Measurements from ENCODE around the gene ZRANB3. TPM values are rescaled to one million over a fixed set of nuclear protein-coding genes. Genes with fewer than 3 reads are reported as not detected.

ZRANB3 gene
- total and polyA plus RNA-seq, 2 donors (not counting 3 experiments of a cell fraction or from before 2014, with no cell fraction given): 2.2 to 6.0 TPM

GRCh38 chr2:135422898-135423297, 108.1 kb downstream of the ZRANB3 start:
- intact Hi-C loops (cut with micrococcal nuclease) (no loop called here), dilution Hi-C loops (cut with MboI; ENCODE audit: extremely low pct_ligation_motif_present, low sequenced_read_pairs) (no loop called here)
- FAIRE-seq: no peak

More at GRCh38 chr2:135422898-135423297, 108.1 kb downstream of the ZRANB3 start:
- Histone ChIP-seq H2AFZ (ENCODE audit: low read depth, low read length) (no peak overlapping the region), H3K9me1 (replicated peaks; ENCODE audit: control insufficient read depth, extremely low read depth, insufficient read depth, low read length) (no peaks in the 10 kb centered on the region), H3K9me3 (replicated peaks; ENCODE audit: control insufficient read depth, insufficient read depth, low read length) (no peaks in the 10 kb centered on the region), H3K79me2 (ENCODE audit: control insufficient read depth, insufficient read depth, low read length) (no peaks in the 10 kb centered on the region), H3K36me3 (ENCODE audit: control insufficient read depth in 2 of 2, extremely low read depth in 1 of 2, insufficient read depth in 2 of 2, low read length in 2 of 2) (no peaks in the 10 kb centered on the region), H3K27ac (ENCODE audit: insufficient read depth, low read depth, low read length) (no peak overlapping the region), H3K9ac (replicated peaks; ENCODE audit: extremely low read depth, insufficient read depth, low read length) (no peak overlapping the region), H4K20me1 (replicated peaks; ENCODE audit: control insufficient read depth, extremely low read depth, insufficient read depth, low read length) (no peaks in the 10 kb centered on the region), H3K4me3 (replicated peaks in 1 of 3; ENCODE audit: insufficient read depth in 1 of 3, low read depth in 1 of 3, low read length in 3 of 3) (no peak overlapping the region), H3K4me2 (ENCODE audit: insufficient read depth, low read length) (no peak overlapping the region), H3K27me3 (ENCODE audit: control insufficient read depth in 2 of 2, insufficient read depth in 2 of 2, low read length in 2 of 2) (no peaks in the 10 kb centered on the region), H3K4me1 (ENCODE audit: control insufficient read depth, extremely low read depth, insufficient read depth, low read length) (no peaks in the 10 kb centered on the region)
- CTCF ChIA-PET: no interaction called here
- BruUV-seq (replicated peaks): no TSS peak
- TF ChIP-seq POLR2AphosphoS5 (IDR thresholded peaks at IDR 0.05; ENCODE audit: insufficient read depth, low read depth, low read length): no peak
- TF ChIP-seq, protein P1, sequence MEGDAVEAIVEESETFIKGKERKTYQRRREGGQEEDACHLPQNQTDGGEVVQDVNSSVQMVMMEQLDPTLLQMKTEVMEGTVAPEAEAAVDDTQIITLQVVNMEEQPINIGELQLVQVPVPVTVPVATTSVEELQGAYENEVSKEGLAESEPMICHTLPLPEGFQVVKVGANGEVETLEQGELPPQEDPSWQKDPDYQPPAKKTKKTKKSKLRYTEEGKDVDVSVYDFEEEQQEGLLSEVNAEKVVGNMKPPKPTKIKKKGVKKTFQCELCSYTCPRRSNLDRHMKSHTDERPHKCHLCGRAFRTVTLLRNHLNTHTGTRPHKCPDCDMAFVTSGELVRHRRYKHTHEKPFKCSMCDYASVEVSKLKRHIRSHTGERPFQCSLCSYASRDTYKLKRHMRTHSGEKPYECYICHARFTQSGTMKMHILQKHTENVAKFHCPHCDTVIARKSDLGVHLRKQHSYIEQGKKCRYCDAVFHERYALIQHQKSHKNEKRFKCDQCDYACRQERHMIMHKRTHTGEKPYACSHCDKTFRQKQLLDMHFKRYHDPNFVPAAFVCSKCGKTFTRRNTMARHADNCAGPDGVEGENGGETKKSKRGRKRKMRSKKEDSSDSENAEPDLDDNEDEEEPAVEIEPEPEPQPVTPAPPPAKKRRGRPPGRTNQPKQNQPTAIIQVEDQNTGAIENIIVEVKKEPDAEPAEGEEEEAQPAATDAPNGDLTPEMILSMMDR (IDR thresholded peaks at IDR 0.05; ENCODE audit: extremely low read depth in 1 of 2, insufficient read depth in 1 of 2, low read depth in 1 of 2, low read length in 2 of 2): no peak
- TF ChIP-seq MYC (IDR thresholded peaks at IDR 0.05; ENCODE audit: low read depth, low read length): no peak
- no peak for TF ChIP-seq JUN (IDR thresholded peaks at IDR 0.05; ENCODE audit: borderline replicate concordance, insufficient read depth, insufficient read length, low read depth)
- no peak for TF ChIP-seq MAX (IDR thresholded peaks at IDR 0.05; ENCODE audit: insufficient read depth, insufficient read length)
- no peak for TF ChIP-seq FOS (IDR thresholded peaks at IDR 0.05; ENCODE audit: borderline replicate concordance, insufficient read depth, low read length)
- no peak for TF ChIP-seq EZH2 (IDR thresholded peaks at IDR 0.05; ENCODE audit: borderline replicate concordance, low read depth, low read length, severe bottlenecking)
- TF ChIP-seq GATA2 (IDR thresholded peaks at IDR 0.05; ENCODE audit: insufficient read depth, insufficient read length, low read depth, low read length): no peak
- no peak for TF ChIP-seq POLR2A (IDR thresholded peaks at IDR 0.05; ENCODE audit: low read depth, low read length)
- POLR2A ChIA-PET: no interaction called here
- no peak for DNase-seq (ENCODE audit: low read depth, low spot score)

Measured in endothelial cell of umbilical vein (primary cell).